HG02970 (cell line): Measurements from ENCODE around the gene GAK.

Experiments
- ATAC-seq: cut with Tn5 transposase; IDR thresholded peaks from one replicate; pipeline ENCODE4 v1.9.1; 2021; ENCODE audit warnings: mild to moderate bottlenecking, moderate library complexity, moderate number of reproducible peaks; ENCODE audit not compliant: unreplicated experiment, low FRiP score

The GAK gene

GRCh38 chr4:965048-965765, 33.1 kb upstream of the GAK start:
- ATAC-seq = no peak

- ATAC-seq = no peak
These were observed 32.4 kb upstream of the GAK start for GRCh38 chr4:964346-965025.

GRCh38 chr4:963276-964225, 31.4 kb upstream of the GAK start:
- no peak for ATAC-seq

- ATAC-seq = no peak
These were observed 30.4 kb upstream of the GAK start for GRCh38 chr4:962231-963208.

- no peak for ATAC-seq
These were observed 29.5 kb upstream of the GAK start for GRCh38 chr4:961351-962230.

- ATAC-seq = no peak
These were observed 28.7 kb upstream of the GAK start for GRCh38 chr4:960636-961350.

GRCh38 chr4:960140-960635, 28.1 kb upstream of the GAK start:
- ATAC-seq = no peak

GRCh38 chr4:959338-960139, 27.4 kb upstream of the GAK start:
- ATAC-seq = no peak

- no peak for ATAC-seq
These were observed 26.7 kb upstream of the GAK start for GRCh38 chr4:958696-959337.

GRCh38 chr4:958314-958665, 26.2 kb upstream of the GAK start:
- no peak for ATAC-seq

- no peak for ATAC-seq
These were observed 25.6 kb upstream of the GAK start for GRCh38 chr4:957581-958313.

- no peak for ATAC-seq
These were observed 25.1 kb upstream of the GAK start for GRCh38 chr4:957231-957580.

- no peak for ATAC-seq
These were observed 24.6 kb upstream of the GAK start for GRCh38 chr4:956531-957230.

- ATAC-seq = no peak
These were observed 23.8 kb upstream of the GAK start for GRCh38 chr4:955931-956381.

- no peak for ATAC-seq
These were observed 23.2 kb upstream of the GAK start for GRCh38 chr4:955161-955921.
